Spleen (tissue), 7 donors: ENCODE data around the gene NRDE2.

Experiments
- POLR2AphosphoS5 ChIP-seq, 3 donors: sonication (generic); formaldehyde crosslinking; IDR thresholded peaks; one replicate each; pipeline ENCODE4 v1.5.1; 2017; ENCODE audit warnings: antibody characterized with exemption in 3 of 3
- TF ChIP-seq, protein P1 (sequence below), 11 experiments: fragments of 200-600 bp in 7 of 11; fragments of 450-650 bp in 4 of 11; sonication (generic) in 4 of 11; IDR thresholded peaks in 8 of 11; conservative IDR thresholded peaks in 3 of 11; 1 replicate in 7 of 11; 2 replicates in 4 of 11; pipeline versions ENCODE4 v1.4.0 to v1.8.0; 2016 to 2021; ENCODE audit warnings: antibody characterized with exemption in 11 of 11, inconsistent platforms in 4 of 11, mild to moderate bottlenecking in 1 of 11
- donor health status: DM: no; HTN: no; CAD: no; lungs with moderate emphysema.
- donor health status: DM: no; HTN: no; CAD: no.
- donor health status: DM: no; HTN: no; CAD: no.

DNA sequence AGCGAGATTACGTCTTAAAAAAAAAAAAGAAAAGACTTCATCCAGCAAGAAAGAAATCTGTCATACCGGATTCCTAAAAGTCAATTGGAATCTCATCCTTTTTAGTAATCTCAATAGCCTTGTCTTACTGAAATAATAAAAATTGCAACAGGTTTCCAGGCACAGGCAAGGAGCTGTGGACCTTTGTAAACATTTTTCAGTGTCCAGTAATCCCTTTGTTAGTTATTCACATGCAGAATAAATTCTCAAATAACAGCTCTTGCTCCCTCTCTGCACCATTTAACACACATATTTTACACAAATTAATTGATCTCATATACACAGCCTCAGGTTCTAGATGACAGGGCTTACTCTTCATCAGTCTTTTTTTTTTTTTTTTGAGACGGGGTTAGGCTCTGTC, 43.1 kb upstream of the NRDE2 start:
- TF ChIP-seq, protein P1, sequence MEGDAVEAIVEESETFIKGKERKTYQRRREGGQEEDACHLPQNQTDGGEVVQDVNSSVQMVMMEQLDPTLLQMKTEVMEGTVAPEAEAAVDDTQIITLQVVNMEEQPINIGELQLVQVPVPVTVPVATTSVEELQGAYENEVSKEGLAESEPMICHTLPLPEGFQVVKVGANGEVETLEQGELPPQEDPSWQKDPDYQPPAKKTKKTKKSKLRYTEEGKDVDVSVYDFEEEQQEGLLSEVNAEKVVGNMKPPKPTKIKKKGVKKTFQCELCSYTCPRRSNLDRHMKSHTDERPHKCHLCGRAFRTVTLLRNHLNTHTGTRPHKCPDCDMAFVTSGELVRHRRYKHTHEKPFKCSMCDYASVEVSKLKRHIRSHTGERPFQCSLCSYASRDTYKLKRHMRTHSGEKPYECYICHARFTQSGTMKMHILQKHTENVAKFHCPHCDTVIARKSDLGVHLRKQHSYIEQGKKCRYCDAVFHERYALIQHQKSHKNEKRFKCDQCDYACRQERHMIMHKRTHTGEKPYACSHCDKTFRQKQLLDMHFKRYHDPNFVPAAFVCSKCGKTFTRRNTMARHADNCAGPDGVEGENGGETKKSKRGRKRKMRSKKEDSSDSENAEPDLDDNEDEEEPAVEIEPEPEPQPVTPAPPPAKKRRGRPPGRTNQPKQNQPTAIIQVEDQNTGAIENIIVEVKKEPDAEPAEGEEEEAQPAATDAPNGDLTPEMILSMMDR (IDR thresholded peaks at IDR 0.05 in 8 of 11, conservative IDR thresholded peaks at IDR 0.05 in 3 of 11) = no peak
- TF ChIP-seq POLR2AphosphoS5 (IDR thresholded peaks at IDR 0.05) = no peak
